A549 (cell line): Measurements from ENCODE around the gene WASF3.

ENCODE experiments used
- CTCF ChIP-seq: fragments of >200 bp; sonication (Bioruptor Twin); formaldehyde crosslinking; IDR thresholded peaks from 3 replicates; pipeline ENCODE4 v1.5.1; 2016
- EP300 ChIP-seq, 2 experiments: fragments of >200 bp; sonication (Bioruptor Twin); formaldehyde crosslinking; IDR thresholded peaks; 2 replicates in 1 of 2; 3 replicates in 1 of 2; pipeline ENCODE4 v1.6.1; 2016 to 2017

DNA sequence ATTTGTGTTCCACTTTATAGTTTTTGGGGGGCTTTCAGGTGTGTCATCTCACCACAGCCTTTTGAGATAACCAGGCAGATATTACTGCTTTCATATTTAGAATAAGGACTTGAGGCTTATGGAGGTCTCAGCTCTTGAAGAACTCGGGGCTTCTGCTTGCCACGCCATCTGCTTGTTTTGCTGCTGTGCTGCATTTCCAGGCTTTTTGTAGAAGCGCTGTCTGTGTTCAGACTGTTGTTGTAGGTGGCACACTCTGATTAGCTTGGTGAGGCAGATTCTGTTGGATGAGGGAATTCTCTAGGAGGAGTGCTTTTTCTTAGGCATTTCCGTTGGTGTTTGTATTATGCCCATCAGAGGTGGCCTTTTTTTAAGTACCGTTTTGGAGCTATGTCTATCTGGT is 57.2 kb downstream of the WASF3 start:
- TF ChIP-seq CTCF, result no peak
- no peak for TF ChIP-seq EP300 (IDR thresholded peaks at IDR 0.05)
